C1 segment of cervical spinal cord (tissue), 14 donors: ENCODE data around the gene THADA.
"Not testable (repeated sequence)": the region's sequence is repeated elsewhere in the genome, so short reads cannot be mapped to it uniquely, and the experiment has no call there.

Source experiments
- DNase-seq, 14 donors: peaks; one replicate each; lab custom pipeline; 2025; lab: John Stamatoyannopoulos, UW

Gene THADA

DNA sequence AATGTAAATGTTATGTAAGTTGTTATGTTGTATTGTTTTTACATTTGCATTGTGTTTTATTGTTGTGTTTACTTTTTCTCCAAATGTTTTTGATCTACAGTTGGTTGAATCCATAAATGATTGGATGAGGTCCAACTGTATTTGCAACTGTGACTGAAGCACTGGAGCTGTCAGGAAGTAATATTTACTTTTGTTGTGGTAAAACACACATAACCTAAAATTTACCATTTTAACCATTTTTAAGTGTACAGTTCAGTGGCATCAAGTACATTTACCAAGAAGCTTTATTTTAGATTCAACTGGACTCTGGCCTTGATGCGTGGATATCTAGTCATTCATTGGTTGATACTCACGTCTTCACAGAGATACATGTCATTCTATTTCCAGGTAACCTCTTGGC, 181.8 kb downstream of the THADA start:
- no peak for DNase-seq

DNA sequence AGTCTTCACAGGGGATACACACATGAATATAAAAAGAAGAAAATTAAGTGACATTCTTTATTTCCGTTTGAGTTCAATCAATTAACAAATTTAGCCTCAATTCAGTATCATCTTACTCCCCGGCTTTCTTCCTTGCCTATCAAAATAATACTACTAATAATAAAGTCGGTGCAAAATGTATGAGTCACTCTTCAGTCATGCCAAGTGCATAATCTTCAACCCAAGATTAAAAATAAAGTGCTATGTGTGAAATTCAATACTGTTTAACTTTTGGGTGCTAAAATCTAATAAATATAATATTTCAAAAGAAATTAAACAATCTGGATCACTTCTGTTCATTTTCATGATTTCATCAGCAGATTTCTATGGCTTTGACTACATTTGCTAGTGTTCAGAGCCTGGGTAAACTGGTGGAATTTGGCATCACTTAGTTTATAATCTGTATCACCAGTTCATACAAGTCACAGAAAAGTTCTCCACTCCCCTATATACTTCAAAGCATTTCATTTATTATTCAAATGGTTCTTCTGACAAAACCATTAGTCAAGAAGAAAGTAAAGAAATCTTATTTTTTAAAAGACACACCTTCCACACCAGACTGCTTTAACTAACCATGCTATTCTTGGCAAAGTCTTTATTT, 183.6 kb downstream of the THADA start:
- DNase-seq = no peak

DNA sequence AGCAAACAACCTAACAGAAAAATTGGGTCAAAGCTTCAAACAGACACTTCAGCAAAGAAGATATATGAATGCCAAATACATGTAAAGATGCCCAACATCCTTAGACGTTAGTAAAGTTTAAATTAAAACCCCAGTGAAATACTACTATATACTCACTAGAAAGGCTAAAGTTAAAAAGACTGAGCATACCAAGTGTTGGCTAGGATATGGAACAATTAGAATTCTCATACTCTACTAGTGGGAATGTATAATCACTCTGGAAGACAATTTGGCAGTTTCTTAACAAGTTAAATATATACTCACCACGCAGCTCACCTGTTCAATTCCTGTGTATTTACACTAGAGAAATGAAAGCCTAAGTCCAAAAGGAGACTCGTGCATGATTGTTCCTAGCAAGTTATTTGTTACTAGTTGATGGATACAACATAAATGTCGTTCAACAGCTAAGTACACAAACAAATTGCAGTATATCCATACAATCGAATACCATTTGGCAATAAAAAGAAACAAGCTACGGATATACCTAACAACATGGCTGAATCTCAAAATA, 185.7 kb downstream of the THADA start:
- DNase-seq = no peak

DNA sequence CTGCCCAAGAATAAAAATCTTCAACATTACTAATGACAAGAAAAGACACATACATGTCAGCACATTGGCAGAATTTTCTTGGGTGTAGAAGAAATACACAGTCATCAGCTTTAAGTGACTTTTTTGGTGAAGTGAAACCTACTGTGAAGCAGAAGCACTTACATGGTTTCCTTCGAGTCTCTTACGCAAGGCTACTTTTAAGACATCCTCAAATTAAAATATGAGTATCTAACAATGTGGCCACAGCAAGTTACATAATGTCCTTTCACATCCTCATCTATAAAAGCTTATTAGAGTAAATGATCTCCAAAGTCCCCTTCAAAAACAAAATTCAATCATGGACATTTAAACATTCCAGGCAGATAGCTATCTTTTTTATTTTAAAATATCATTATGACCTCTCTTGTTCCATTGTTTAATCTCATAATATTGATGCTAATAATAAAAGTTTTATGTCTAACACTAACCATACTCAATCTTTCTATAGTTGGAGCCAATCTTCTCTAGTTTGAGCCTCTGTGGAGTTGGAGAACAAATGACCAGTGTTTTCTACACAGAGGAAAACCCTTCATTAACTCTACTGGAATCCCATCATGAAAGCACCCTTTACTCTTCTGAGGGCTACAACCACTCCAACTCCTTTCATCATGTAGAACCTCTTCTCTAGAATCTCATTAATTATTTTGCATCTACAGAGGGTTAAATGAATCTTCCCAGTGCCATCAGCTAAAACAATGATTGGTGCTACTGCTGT, 187.3 kb downstream of the THADA start:
- no peak for DNase-seq

DNA sequence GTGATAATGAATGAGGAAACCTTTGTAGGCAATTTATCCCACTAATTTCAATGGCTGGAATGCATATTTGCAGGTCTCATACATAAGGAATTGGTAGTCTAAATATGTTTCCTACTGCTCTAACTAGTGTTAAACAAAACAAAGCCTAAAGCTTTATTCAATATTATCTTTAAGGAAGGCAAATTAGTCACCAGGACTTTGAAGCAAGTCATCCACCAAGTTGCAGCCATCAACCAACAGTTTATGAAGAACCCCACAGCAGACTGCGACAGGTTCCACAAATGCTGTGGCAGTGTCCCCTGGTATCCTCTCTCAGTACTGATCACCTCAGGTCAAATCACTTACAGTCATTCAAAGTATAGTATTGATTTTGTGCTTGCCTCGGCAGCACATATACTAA, 187.9 kb downstream of the THADA start:
- DNase-seq = no peak

DNA sequence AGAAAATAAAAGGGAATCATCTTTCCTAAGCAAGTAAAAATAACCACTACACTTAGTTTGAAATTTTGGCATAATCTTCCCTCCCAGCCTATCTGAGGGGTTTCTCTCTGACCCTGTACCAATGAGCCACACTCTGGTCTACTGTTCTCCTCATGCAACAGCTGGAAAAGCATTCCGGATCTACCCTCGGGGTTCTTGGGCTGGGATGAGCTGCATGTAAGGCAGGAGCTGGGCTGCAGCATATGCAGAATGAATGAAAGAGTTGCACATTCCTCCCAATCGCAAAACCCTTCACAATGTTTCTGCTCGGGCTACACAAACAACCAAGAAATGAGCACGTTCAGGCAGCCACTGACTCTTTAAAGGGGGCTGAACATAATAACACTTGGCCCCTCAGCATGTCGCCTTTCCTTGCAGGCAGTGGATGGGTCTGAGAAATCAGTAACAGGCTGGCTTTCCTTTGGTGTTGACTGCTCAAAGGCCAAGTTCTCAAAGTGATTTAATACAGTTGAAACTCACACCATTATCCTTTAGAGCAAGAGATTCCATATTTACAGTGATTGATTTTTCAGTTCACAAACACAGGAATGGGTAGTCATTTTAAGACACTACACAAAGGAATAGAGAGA, 189.1 kb downstream of the THADA start:
- DNase-seq = no peak

DNA sequence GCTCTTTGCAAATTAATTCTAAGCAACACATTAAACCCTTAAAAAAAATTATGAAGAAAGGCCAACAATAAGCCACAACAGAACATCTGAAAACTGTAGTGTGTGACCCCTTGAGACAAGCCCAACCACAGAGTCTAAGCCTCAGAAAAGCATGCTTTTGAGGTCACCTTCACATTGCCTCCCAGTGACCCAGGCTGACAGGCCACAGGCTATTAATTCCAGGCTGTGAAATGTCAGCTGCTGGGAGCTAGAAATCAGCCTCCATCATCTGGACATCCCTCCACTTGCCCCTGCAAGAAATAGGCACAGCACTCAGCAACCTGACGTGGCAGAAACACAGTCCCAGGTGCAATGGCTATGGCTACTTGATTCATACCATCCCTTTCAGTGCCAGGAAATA, 190.0 kb downstream of the THADA start:
- DNase-seq = no peak

DNA sequence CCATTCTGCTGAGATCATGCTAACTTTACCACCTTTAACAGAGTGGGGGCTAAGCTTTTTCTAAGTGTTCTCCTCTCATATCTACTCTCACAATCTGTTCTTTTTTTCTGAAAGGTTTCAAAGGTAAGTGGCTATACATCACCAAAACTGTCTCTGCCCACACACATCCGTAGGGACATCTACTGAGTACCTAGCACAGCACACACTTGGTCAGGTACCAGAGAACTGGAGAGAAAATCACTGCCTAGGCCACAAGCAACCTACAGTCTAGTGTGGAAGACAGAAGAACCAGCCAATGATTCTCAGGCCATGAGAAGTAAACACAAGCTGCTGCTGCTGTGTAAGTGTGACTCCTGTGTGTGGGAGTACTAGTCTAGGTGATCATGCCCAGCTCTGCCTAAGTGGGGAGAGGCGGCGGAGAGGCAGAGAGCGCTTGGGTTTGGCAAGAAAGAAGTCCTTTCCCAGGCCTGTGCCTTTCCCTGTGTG, 193.3 kb downstream of the THADA start:
- DNase-seq = no peak

DNA sequence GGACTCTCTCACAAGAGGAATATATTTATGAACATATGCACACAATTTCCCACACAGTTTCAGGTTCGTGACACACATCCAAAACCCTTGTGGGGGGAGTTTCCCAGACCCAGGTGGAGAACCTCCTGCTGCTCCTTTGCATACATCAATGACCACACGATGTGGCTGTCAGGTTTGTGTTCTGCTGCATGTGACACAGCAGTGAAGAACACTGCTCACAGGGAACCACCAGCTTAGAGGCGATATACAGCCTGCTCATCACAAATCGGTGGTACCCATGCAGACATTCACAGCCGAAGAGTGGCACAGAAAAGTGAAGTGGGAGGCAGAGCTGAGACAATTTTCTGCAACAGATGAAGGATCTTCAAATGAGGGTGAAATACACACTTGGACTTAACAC, 193.8 kb downstream of the THADA start:
- DNase-seq = no peak

DNA sequence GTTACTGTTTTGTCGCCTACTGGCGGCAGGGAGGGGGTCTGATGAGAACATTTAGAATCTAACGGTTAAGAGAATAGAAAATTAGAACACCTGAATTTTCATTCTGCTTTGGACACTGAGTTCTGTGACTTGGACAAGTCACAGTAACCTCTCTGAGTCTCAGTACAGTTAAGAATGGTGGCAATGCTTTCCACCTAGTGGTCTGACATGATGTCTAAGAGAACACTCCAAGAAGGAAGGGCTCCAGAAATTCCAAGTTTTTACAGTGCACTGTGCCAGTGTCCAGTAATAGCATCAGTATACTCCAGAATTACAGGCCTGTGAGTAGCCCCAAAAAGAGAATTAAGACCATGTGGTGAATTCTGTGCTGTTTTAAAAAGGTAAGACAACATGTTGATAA, 195.3 kb downstream of the THADA start:
- no peak for DNase-seq

DNA sequence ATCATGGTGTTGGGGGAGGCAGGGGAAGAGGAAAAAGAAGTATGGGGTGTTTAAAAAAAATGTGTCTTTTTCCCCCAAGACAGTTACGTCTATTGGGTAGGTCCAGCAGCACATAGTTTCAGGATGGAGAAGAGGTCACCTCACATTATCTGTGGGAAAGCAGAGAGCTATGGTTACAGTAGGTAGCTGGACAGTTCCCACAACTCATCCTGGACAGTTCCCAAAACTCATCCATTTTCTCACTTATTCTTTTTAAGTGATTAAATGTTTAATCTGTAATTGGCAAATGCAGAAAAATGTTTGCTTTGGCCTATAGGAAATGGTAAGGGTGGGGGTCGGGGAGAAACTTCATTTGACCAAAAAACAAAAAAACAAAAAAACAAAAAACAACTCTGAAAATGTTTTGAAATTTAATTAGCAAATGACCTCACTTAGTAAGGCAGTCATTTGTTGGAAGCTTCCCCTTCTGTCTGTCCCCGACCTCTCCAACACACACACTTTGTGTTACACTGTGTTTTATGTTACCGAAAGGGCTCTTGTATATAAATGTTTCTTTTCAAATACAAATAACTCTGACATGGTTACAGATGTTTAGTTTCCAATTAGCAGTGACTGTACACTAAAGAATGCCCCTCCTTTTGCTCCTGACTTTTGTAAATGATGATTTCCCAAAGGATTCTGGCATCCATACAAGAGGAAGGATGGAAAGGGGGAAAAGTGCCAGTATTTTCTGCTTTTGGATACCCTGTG, 196.1 kb downstream of the THADA start:
- no peak for DNase-seq

DNA sequence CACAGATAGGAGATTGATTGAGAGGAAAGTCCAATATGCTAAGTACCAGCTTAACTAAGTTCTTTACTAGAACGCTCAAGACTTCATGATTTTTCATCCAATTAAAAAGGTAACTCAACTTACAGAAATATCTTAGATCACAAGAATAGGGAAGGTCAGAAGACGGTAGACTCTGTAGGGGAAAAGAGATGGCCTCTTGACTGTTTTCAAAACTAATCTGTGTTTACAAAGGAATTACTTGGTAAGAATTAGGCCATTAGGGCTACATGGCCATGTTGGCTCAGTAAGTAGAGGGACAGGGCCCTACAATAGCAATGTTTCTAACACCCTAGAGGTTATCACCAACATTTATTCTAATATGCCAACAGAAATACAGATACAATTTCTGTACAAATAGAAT, 196.7 kb downstream of the THADA start:
- no peak for DNase-seq

DNA sequence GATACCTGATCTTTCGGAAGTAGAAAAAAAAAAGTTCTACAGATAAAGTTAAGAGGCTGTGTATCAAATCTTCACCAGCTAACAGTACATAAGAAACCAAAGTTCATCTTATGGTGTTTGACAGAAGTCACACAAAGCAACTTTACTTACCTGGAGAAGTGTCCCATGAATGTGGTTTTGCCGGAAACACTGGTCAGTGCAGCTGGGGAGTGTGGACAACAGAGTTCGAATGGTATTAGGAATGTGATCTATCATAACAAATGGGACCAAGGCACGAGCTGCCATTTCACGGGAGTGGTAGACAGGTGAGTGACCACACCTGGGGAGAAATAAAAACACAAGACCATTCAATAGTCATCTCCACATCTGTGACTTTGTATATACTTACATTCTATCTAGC, 198.0 kb downstream of the THADA start:
- no peak for DNase-seq

DNA sequence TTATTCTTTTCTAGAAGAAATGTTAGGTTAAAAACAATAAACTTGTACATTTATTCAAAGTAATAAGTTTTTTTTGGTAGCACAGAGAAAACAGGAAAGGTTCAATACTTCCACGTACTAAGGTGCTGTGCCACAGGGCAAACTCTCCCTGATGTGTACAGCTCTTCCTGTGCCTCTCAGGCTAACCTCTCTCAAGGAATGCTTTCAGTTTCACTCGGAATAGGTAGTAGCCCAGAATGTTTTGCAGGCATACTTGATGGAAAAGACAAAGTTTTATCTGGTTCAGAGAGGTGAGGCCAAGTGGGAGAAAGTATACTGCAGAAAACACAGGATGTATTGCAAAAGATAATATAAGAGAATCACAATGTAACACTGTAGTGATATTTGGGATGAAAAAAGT, 198.4 kb downstream of the THADA start:
- DNase-seq = no peak

DNA sequence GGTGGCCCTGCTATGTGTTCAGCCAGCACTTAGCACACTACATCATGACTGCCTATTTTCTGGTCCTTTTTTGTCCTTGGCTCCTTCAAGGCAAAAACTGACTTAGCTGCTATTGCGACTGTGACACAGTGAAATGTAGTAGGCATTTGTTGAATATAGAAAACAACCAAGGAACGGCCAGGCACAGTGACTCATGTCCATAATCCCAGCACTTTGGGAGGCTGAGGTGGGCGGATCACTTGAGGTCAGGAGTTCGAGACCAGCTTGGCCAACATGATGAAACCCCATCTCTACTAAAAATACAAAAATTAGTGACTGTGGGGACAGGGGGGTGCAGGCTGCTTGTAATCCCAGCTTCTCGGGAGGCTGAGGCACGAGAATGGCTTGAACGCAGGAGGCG, 199.5 kb downstream of the THADA start:
- DNase-seq = not testable (repeated sequence)

DNA sequence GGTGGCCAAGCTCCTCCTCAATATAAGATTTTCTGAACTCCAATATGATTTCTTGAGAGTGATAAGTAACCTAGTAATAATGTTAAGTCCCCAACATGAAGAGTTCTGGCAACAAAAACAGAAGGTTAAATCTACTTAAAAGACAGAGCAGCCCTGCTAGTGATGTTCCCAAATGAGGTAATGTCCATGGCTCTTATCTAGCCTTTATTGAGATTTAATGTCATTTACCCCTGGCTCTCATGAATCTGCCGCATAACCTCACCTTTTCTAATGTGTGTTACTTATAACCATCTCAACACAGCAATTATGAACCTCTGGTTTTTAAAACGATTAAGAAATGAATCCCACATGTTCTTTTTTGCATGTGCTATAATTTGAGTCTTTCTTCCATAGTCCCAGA, 201.9 kb downstream of the THADA start:
- DNase-seq = no peak

DNA sequence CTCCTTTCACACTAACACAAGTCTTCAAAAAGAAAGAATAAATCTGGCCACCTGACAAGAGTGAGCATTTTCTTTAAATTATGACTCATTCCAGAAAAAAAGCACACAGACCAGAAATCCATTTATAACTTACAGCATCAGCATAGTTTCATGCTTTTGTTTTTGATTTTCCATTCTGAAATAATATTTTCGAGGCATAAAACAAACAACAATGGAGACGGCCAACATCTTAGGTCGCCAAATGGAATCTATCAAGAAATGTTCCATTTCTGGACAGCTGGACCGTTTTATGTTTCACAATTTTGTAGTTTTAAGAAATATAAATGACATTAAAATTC, 204.0 kb downstream of the THADA start:
- no peak for DNase-seq

DNA sequence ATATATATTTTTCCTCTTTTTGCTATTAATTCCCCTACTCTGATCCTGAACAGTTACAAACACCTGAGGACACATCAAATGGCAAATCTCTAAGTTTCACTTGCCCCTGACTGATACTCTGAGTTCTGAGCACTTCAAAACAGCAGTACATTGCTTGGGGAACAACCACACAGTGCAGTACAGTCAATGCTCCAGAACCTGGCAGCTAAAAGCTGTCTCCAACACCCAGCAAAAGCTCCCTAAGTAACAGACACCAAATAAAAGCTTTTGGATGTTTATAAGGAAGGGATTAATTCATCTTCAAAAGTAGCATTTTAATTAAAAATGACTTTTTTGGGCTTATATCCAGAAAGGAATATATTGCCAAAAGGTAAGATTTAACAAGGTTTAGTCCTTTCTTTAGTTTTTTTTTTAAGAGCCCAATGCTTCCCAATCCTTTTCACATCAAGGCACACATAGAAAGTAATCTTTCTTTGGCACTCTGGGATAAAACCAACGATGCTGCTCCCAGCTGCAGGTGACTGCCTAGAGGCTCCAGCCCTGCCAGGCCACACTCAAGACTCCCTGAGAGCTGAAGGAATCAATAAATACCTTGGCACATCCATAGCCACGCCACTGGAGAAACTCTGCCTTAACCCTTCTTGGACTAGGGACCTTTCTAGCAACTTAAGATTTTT, 204.5 kb downstream of the THADA start:
- DNase-seq = no peak

DNA sequence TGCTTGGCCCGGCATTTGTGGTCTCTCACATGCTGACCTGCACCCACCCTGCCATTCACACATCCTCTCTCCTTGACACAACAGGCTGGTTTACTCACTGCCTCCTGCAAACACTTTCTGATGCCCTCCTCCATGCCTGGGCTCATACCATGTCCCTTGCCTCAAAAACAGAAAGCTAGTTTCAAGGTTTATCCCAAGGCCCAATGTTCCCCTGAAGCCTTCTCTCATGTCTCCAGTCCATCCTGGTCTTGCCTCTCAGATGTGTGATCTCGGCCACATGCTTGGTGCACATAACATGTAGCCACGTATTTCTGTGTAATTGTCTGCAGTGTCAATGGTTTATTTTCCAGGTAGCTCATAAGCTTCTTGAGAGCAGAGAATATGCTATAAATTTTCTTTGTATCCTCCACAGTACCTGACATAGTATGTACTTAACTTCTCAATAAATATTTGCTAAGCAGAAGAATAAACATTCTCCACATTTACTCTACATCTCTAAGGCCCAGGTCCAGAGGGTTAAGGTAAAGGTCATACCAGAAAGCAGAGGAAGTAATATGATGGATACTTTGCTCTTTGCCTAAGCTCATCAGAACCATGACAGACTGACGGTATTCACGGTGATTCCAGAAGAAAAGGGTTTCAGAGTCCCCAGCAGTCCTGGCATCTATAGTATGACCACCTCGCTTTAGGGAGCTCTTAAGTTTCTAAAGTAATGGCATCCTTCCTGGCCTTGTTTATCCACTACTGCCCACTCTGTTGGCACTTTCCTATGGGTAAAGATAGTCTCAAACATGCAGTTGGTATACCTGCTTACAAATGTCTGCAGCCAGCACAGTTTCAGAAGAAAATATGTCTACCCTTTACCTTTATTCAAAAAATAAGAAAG, 206.0 kb downstream of the THADA start:
- DNase-seq = no peak

DNA sequence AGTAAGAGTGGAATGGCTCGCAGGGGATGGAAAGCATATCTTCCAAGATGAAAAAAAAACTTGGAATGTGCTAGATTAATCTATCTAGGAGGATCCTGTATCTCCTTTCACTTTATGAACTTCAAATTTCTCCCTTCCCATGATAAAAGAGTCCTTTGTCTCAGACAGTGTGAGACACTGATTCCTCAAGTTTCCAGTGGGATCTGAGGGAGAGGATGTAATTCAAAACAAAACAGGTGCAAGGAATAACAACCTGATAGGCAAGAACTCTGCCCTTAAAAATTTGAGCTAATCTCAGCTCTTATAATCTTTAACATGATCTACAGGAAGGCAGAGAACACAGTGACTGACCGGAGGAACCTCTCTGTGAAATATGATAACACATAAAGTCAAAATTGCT, 207.5 kb downstream of the THADA start:
- no peak for DNase-seq
